Stimulated activated naive CD4-positive, alpha-beta T cell treated with Interleukin-2 at 50 U/mL for 16 hours (primary cell): ENCODE results near the gene EVA1C.
"Not testable (repeated sequence)": the region's sequence is repeated elsewhere in the genome, so short reads cannot be mapped to it uniquely, and the experiment has no call there.

Experiments used
- DNase-seq: peaks from one replicate; lab custom pipeline; 2025; lab: John Stamatoyannopoulos, UW

Gene EVA1C

GRCh38 chr21:32530809-32531208 is 118.3 kb downstream of the EVA1C start:
- not testable (repeated sequence) for DNase-seq

GRCh38 chr21:32531561-32531960 is 119.1 kb downstream of the EVA1C start:
- DNase-seq, result not testable (repeated sequence)

GRCh38 chr21:32532636-32533035 is 120.1 kb downstream of the EVA1C start:
- DNase-seq, result no peak

GRCh38 chr21:32533053-32533452 is 120.5 kb downstream of the EVA1C start:
- DNase-seq, result no peak

GRCh38 chr21:32533611-32534010 is 121.1 kb downstream of the EVA1C start:
- DNase-seq, result no peak

GRCh38 chr21:32534113-32534512 is 121.6 kb downstream of the EVA1C start:
- DNase-seq, result no peak

GRCh38 chr21:32535612-32536011 is 123.1 kb downstream of the EVA1C start:
- DNase-seq, result no peak

GRCh38 chr21:32537569-32537881 is 125.0 kb downstream of the EVA1C start:
- no peak for DNase-seq

GRCh38 chr21:32538147-32538792 is 125.8 kb downstream of the EVA1C start:
- no peak for DNase-seq

GRCh38 chr21:32539378-32539777 is 126.9 kb downstream of the EVA1C start:
- no peak for DNase-seq

GRCh38 chr21:32543056-32543455 is 130.6 kb downstream of the EVA1C start:
- DNase-seq, result not testable (repeated sequence)

- no peak for DNase-seq
Observed at GRCh38 chr21:32543975-32544374, 131.5 kb downstream of the EVA1C start.

- DNase-seq, result no peak
Observed at GRCh38 chr21:32544697-32545096, 132.2 kb downstream of the EVA1C start.

- DNase-seq, result no peak
Observed at GRCh38 chr21:32545948-32546441, 133.5 kb downstream of the EVA1C start.

- DNase-seq, result no peak
Observed at GRCh38 chr21:32547018-32547417, 134.5 kb downstream of the EVA1C start.

GRCh38 chr21:32548978-32549377 is 136.5 kb downstream of the EVA1C start:
- DNase-seq, result no peak

- DNase-seq, result no peak
Observed at GRCh38 chr21:32549440-32549839, 136.9 kb downstream of the EVA1C start.

- no peak for DNase-seq
Observed at GRCh38 chr21:32549886-32550285, 137.4 kb downstream of the EVA1C start.

GRCh38 chr21:32554832-32555638 is 142.5 kb downstream of the EVA1C start:
- DNase-seq, result no peak

GRCh38 chr21:32558106-32558505 is 145.6 kb downstream of the EVA1C start:
- DNase-seq, result no peak

- DNase-seq, result no peak
Observed at GRCh38 chr21:32559006-32559610, 146.6 kb downstream of the EVA1C start.

- no peak for DNase-seq
Observed at GRCh38 chr21:32560896-32561295, 148.4 kb downstream of the EVA1C start.

- DNase-seq, result not testable (repeated sequence)
Observed at GRCh38 chr21:32561476-32561875, 149.0 kb downstream of the EVA1C start.
